ENCODE results near the gene PPFIBP1.

GRCh38 chr12:27488479-27488878 lies 35.5 kb upstream of the PPFIBP1 start:
- TF ChIP-seq EGR1 (IDR thresholded peaks at IDR 0.05; ENCODE audit: borderline replicate concordance, low read depth, low read length) (no peak), SP2 (IDR thresholded peaks at IDR 0.05; ENCODE audit: low read length) (no peak), CBX8 (IDR thresholded peaks at IDR 0.05; ENCODE audit: borderline replicate concordance, low read depth, low read length) (no peak), JUND (IDR thresholded peaks at IDR 0.05; ENCODE audit: low read length) (no peak)

All from H1 (cell line).